ENCODE data around the gene CHRNA9. TPM values are rescaled to one million over a fixed set of nuclear protein-coding genes. Genes with fewer than 3 reads are reported as not detected.
A peak's percentile ranks its signal among the peaks of the same experiment; 100 is the strongest.

The CHRNA9 gene
- polyA plus RNA-seq, 1 donor = 0.07 TPM

DNA sequence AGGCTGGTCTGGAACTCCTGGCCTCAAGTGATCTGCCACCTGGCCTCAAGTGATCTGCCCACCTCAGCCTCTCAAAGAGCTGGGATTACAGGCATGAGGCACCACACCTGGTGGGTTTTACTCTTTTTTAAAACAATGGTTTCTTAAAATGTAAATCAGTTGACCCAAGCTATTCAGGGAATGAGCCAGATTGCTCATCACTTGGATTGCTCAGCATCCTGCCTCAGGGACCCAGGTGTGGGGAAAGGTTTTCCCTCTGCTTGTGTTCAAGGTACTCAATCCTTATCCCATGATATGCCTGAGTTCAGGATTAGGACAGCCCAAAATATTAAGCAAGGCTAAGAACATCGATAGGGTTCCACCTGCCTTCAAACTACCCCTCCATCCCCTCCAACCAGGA is 67.4 kb downstream of the CHRNA9 start:
- Histone ChIP-seq H3K9me3 (ENCODE audit: control insufficient read depth, low read depth, low read length) (peaks cover 3% of the 10 kb centered on the region), H3K27me3 (ENCODE audit: control insufficient read depth, insufficient read depth, low read length) (no peaks in the 10 kb centered on the region), H3K4me1 (ENCODE audit: control insufficient read depth, insufficient read depth, low read length) (peaks cover 39% of the 10 kb centered on the region), H3K4me3 (ENCODE audit: low read length) (no peak overlapping the region), H3K36me3 (ENCODE audit: control insufficient read depth, insufficient read depth, low read length) (no peaks in the 10 kb centered on the region), H3K27ac (ENCODE audit: low read length) (peak overlapping the region; percentile 87)
- no peak for DNase-seq
- no CpG with 5 or more reads among the region's 1 CpG for WGBS (ENCODE audit: insufficient coverage, low lambda C conversion rate)

DNA sequence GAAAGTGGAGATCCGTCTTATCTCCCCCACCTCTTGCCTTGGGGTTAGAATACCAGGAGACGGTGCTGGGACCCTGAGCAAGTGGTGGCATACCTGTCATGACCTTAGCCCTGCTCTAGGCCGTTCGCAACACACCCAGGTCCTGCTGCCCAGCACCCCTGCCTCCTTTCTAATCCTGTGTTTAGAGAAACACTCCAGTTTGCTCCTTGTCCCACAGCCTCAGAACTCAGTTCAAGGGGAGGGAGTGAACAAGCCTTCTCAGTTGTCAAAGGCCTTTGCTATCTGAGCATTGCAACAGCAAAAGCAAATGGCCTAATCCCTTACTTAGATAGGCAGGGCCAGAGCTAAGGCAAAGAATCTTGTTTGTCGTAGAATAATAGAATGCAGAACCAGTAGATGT is 67.9 kb downstream of the CHRNA9 start:
- peaks cover 39% of the 10 kb centered on the region for H3K4me1 ChIP-seq (ENCODE audit: control insufficient read depth, insufficient read depth, low read length)
- no peaks in the 10 kb centered on the region for H3K36me3 ChIP-seq (ENCODE audit: control insufficient read depth, insufficient read depth, low read length)
- peak overlapping the region; percentile 87 for H3K27ac ChIP-seq (ENCODE audit: low read length)
- DNase-seq = peak; percentile 76 to 89
- no peaks in the 10 kb centered on the region for H3K27me3 ChIP-seq (ENCODE audit: control insufficient read depth, insufficient read depth, low read length)
- peaks cover 3% of the 10 kb centered on the region for H3K9me3 ChIP-seq (ENCODE audit: control insufficient read depth, low read depth, low read length)
- no CpG with 5 or more reads among the region's 5 CpGs for WGBS (ENCODE audit: insufficient coverage, low lambda C conversion rate)
- H3K4me3 ChIP-seq (ENCODE audit: low read length) = no peak overlapping the region

Other genes with a start within 250 kb of the CHRNA9 start
- 3.1 TPM for gene RHOH, start 138.3 kb upstream of the CHRNA9 start, polyA plus RNA-seq